MV-4-11 (cell line): ENCODE results near the gene ZNF479.
"Not testable (repeated sequence)": the region's sequence is repeated elsewhere in the genome, so short reads cannot be mapped to it uniquely, and the experiment has no call there.

Experiments used
- DNase-seq: peaks from one replicate; lab custom pipeline; 2025; lab: John Stamatoyannopoulos, UW

The ZNF479 gene

DNA sequence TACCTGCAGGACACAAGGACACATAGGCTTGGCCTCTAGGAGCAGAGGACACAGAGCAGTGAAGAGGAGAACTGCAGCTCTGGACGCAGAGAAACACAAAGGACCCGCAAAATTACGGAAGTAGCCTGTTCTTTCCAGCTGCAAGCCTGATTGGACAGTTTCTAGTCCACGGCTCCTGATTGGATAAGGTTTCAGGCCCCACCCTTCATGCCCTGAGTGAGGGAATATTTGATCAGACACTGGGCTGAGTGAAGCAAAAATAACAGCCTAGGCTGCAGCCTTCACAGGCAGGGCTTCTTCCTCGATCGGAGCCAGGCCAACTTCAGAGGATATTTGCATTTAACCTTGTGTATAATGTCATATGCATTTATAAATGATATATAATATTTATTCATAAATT, at the start of gene ZNF479:
Gene ZNF479 (minus strand): TSS at position 101 of the 400 bp plus-strand sequence. CDS start 112 bp downstream, outside the sequence.
- not testable (repeated sequence) for DNase-seq

DNA sequence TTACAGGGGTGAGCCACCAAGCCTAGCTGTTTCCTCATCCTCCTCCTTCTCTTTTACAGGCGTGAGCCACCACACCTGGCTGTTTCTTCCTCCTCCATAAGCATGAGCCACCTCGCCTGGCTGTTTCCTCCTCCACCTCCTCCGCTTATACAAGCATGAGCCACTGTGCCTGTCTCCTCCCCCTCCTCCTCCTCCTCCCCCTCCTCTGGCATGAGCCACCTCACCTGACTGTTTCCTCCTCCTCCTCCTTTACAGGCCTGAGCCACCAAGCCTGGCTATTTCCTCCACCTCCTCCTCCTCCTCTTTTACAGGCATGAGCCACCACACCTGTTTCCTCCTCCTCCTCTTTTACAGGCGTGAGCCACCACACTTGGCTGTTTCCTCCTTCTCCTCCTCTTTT, 49.8 kb upstream of the ZNF479 start:
- DNase-seq = no peak

DNA sequence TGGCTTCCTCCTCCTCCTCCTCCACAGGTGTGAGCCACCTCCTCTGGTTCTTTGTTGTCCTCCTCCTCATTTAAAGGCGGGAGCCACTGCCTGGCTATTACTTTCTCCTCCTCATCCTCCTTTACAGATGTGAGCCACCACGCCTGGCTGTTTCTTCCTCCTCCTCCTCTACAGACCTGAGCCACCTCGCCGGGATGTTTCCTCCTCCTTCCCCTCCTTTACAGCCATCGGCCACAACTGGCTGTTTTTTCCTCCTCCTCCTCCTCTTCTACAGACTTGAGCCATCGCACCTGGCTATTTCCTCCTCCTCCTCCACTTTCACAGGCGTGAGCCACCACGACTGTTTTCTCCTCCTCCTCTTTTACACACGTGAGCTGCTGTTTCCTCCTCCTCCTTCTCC, 49.0 kb upstream of the ZNF479 start:
- no peak for DNase-seq

DNA sequence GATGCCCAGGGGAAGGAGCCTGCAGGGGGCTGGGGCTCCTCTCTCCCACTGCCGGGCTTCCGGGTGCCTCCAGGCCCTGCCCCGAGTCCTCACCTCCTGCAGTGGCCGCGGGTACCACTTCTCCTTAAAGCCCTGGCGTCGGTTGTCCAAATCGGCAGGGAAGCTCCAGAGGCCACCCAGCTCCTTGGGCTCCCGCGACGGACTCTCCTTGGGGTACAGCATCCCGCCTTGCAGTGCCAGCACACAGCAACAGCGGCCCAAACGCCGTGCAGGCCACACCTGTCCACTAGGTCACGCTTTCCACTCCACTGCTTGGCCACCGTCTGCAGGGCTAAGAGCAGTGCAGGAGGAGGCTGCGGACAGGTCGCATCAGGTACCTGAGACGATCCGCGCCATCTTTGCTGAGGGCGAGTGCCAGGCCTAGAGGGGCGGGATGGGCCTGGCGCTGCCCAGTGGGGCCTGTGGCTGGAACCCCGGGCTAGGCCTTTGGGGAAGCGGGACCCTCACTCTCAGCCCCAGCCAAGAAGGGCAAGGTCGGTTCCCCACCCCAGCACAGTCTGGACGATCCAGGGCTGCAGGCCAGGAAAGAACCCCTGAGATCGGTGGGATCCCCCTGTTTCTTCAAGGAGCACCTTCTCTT, 47.7 kb upstream of the ZNF479 start:
- DNase-seq = no peak

DNA sequence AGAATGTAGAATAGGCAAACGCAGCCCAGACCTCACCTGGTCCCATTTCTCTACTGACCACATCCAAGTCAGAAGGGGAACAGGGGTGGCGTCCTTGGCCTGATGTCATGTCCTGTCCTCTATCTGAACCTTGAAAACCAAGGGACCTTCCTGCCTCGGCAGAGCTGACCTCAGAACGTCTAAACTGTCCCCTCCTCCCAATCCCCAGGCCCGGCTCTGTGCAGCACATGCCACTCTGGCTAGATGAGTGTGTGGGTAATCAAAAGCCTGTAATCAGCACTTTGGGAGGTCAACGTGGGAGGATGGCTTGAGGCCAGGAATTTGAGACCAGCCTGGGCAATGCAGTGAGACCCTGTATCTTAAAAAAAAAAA, 46.5 kb upstream of the ZNF479 start:
- no peak for DNase-seq

DNA sequence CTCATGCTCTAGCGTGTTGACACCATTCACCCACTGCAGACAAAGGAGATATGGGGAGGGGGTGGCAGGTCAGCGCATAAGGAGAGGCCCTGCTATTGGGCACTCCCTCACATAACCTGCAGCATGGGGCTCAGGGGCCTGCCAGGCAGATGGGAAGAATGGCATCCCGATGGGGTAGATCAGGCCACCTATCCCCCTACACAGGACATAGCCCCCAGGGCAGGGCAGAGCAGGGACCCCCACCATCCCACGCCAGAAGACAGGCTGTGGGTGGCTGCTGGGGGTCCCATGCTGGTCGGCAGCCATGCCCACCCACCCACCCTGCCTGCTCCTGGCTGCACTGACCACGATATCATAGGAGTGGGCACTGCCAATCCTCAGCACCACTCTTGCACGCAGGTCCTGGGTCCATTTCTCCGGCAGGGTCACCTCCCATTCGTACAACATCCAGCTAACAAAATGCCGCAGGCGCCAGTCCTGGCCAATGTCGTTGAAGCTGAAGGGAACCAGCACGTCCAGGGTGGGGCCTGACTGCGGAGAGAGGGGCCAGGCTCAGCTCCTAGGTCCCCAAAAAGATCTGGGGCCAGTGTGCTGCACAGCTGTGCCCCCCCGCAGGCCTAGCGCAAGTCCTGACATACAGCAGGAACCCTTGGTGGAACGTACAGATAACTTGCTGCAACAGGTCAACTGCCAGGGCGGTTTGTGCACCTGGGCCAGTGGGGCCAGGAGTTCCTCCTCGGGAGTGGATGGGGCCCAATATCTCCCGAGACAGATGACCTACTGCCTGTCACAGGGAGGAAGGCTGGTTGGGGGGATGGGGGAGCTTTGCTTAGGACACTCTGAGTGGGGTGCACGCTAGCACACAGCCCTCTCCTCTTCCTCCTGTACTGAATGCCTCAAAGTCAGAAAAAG, 45.9 kb upstream of the ZNF479 start:
- DNase-seq = no peak

DNA sequence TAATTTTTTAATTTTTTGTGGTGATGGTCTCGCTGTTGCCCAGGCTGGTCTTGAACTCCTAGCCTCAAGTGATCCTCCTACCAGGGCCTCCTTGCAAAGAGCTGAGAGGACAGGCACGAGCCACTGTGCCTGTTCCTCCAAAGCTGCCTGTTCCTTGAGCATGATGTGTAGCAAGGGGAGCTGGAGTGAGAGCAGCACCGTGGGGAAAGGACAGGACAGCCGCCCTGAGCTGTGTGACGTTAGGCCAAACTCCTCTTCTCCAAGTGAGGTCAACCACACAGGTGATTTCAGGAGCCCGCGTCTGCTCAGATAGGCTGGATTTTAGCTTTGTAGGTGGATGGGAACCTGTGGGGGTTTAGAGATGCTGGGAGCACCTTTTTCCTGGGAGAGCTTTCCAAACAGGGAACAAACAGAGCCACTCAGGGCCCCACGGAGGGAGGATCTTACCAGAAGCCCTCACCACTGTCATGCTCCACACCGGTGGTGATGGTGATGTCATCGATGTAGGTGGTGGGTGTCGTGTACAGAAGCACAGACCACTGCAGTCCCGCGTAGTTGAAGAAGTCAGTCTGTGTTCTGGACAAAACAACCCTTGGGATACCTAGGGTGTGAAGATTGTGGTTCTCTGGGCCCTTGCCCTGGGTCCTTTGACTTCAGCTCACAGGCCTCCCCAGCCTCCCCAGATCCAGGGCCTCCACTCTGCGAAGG, 44.8 kb upstream of the ZNF479 start:
- no peak for DNase-seq

DNA sequence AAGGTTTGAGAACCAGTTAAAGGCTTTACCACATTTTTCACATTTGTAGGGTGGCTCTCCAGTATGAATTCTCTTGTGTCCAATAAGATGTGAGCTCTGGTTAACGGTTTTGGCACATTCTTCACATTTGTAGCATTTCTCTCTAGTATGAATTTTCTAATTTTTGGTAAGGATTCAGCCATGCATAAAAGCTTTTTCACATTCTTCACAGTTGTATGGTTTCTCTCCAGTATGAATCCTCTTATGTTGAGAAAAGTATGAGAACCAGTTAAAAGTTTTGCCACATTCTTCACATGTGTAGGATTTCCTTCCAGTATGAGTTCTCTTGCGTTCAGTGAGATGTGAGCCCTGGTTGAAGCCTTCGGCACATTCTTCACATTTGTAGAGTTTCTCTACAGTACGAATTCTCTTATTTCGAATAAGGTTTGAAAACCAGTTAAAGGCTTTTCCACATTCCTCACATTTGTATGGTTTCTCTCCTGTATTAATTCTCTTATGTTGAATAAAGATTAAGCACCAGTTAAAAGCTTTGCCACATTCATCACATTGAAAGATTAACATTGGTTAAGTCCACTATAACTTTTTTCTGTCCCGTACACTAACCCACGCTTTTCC, 33.2 kb upstream of the ZNF479 start:
- no peak for DNase-seq

DNA sequence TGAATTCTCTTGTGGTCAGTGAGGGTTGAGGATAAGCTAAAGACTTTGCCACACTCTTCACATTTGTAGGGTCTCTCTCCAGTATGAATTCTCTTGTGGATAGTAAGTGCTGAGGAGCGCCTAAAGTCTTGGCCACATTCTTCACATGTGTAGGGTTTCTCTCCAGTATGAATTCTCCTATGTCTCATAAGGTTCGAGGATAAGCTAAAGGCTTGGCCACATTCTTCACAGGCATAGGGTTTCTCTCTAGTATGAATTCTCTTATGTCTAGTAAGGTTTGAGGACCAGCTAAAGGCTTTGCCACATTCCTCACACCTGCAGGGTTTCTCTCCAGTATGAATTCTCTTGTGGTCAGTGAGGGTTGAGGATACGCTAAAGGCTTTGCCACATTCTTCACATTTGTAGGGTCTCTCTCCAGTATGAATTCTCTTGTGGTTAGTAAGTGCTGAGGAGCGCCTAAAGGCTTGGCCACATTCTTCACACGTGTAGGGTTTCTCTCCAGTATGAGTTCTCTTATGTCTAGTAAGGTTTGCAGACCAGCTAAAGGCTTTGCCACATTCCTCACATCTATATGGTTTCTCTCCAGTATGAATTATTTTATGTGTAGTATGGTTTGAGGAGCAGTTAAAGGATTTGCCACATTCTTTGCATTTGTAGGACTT, 12.0 kb downstream of the ZNF479 start:
- DNase-seq = not testable (repeated sequence)
